Left kidney (tissue), 2 donors: ENCODE measurements around the gene DDX20. TPM values are rescaled to one million over a fixed set of nuclear protein-coding genes. Genes with fewer than 3 reads are reported as not detected.
"Not testable (repeated sequence)": the region's sequence is repeated elsewhere in the genome, so short reads cannot be mapped to it uniquely, and the experiment has no call there.

ENCODE experiments used
- DNase-seq: peaks from one replicate; pipeline ENCODE4 v3.0.0-alpha.2; 2013
- polyA plus RNA-seq: library from polyadenylated mRNA; unstranded; fragments of 120-200 nt; gene quantifications from one replicate; pipeline ENCODE4 v1.2.1, GENCODE V29; 2013; ENCODE audit not compliant: insufficient read length

The DDX20 gene
- polyA plus RNA-seq, 1 donor, result 26.7 TPM

GRCh38 chr1:111731956-111732355 is 23.7 kb upstream of the DDX20 start:
- DNase-seq, result no peak

GRCh38 chr1:111732718-111733117 is 23.0 kb upstream of the DDX20 start:
- DNase-seq, result no peak

GRCh38 chr1:111733183-111733991 is 22.3 kb upstream of the DDX20 start:
- DNase-seq, result no peak

- no peak for DNase-seq
Measured at GRCh38 chr1:111733992-111734341, 21.7 kb upstream of the DDX20 start.

GRCh38 chr1:111734426-111734825 is 21.3 kb upstream of the DDX20 start:
- no peak for DNase-seq

GRCh38 chr1:111734856-111735255 is 20.8 kb upstream of the DDX20 start:
- no peak for DNase-seq

- DNase-seq, result no peak
Measured at GRCh38 chr1:111735321-111735720, 20.4 kb upstream of the DDX20 start.

GRCh38 chr1:111735858-111736544 is 19.7 kb upstream of the DDX20 start:
- DNase-seq, result no peak

GRCh38 chr1:111736548-111737215 is 19.0 kb upstream of the DDX20 start:
- DNase-seq, result no peak

- no peak for DNase-seq
Measured at GRCh38 chr1:111737216-111738132, 18.2 kb upstream of the DDX20 start.

- no peak for DNase-seq
Measured at GRCh38 chr1:111738133-111738435, 17.6 kb upstream of the DDX20 start.

GRCh38 chr1:111738436-111739193 is 17.1 kb upstream of the DDX20 start:
- peak; percentile 60 for DNase-seq

GRCh38 chr1:111739194-111739924 is 16.3 kb upstream of the DDX20 start, which contains the start of gene INKA2:
TSS of gene INKA2 (minus strand) at chr1:111739395. CDS start at chr1:111739242, 153 bp downstream.
- peak; percentile 74 for DNase-seq

- no peak for DNase-seq
Measured at GRCh38 chr1:111739925-111740765, 15.6 kb upstream of the DDX20 start.

- not testable (repeated sequence) for DNase-seq
Measured at GRCh38 chr1:111742292-111742691, 13.4 kb upstream of the DDX20 start.

- no peak for DNase-seq
Measured at GRCh38 chr1:111742938-111743549, 12.7 kb upstream of the DDX20 start.

- no peak for DNase-seq
Measured at GRCh38 chr1:111743679-111744101, 12.0 kb upstream of the DDX20 start.

- DNase-seq, result no peak
Measured at GRCh38 chr1:111745675-111746613, 9.8 kb upstream of the DDX20 start.
